Measurements from ENCODE around the gene GSTM3.
"Not testable (repeated sequence)": the region's sequence is repeated elsewhere in the genome, so short reads cannot be mapped to it uniquely, and the experiment has no call there.

Gene GSTM3

GRCh38 chr1:109769330-109770078 is 28.7 kb upstream of the GSTM3 start:
- no peak overlapping the region for H3K4me3 ChIP-seq (ENCODE audit: low read length)
- TF ChIP-seq CTCF (IDR thresholded peaks at IDR 0.05; ENCODE audit: insufficient read depth, low read depth, low read length, missing control alignments), result no peak
- DNase-seq (ENCODE audit: low read depth), result peak; percentile 83

GRCh38 chr1:109768820-109769219 is 28.0 kb upstream of the GSTM3 start:
- H3K4me3 ChIP-seq (ENCODE audit: low read length), result no peak overlapping the region
- no peak for DNase-seq (ENCODE audit: low read depth)
- TF ChIP-seq CTCF (IDR thresholded peaks at IDR 0.05; ENCODE audit: insufficient read depth, low read depth, low read length, missing control alignments), result no peak

- no peak for DNase-seq (ENCODE audit: low read depth)
- no peak for TF ChIP-seq CTCF (IDR thresholded peaks at IDR 0.05; ENCODE audit: insufficient read depth, low read depth, low read length, missing control alignments)
- no peak overlapping the region for H3K4me3 ChIP-seq (ENCODE audit: low read length)
Measured at GRCh38 chr1:109768335-109768650, 27.5 kb upstream of the GSTM3 start.

GRCh38 chr1:109767637-109768334 is 26.9 kb upstream of the GSTM3 start:
- TF ChIP-seq CTCF (IDR thresholded peaks at IDR 0.05; ENCODE audit: insufficient read depth, low read depth, low read length, missing control alignments), result no peak
- DNase-seq (ENCODE audit: low read depth), result no peak
- H3K4me3 ChIP-seq (ENCODE audit: low read length), result no peak overlapping the region

GRCh38 chr1:109766991-109767636 is 26.3 kb upstream of the GSTM3 start:
- DNase-seq (ENCODE audit: low read depth); H3K4me3 ChIP-seq (ENCODE audit: low read length): not testable (repeated sequence)

- H3K4me3 ChIP-seq (ENCODE audit: low read length), result no peak overlapping the region
- no peak for TF ChIP-seq CTCF (IDR thresholded peaks at IDR 0.05; ENCODE audit: insufficient read depth, low read depth, low read length, missing control alignments)
- no peak for DNase-seq (ENCODE audit: low read depth)
Measured at GRCh38 chr1:109765896-109766615, 25.2 kb upstream of the GSTM3 start.

- H3K4me3 ChIP-seq (ENCODE audit: low read length), result no peak overlapping the region
- no peak for TF ChIP-seq CTCF (IDR thresholded peaks at IDR 0.05; ENCODE audit: insufficient read depth, low read depth, low read length, missing control alignments)
- DNase-seq (ENCODE audit: low read depth), result no peak
Measured at GRCh38 chr1:109765483-109765815, 24.6 kb upstream of the GSTM3 start.

All from epithelial cell of esophagus (primary cell).